SK-N-SH (cell line): ENCODE results near the gene SUPT3H.

Experiments
- CHD2 ChIP-seq: fragments of 150-350 bp; IDR thresholded peaks from 2 replicates; pipeline ENCODE4 v1.6.1; 2018; ENCODE audit warnings: low read length; ENCODE audit not compliant: partially characterized antibody
- EP300 ChIP-seq, 2 experiments: IDR thresholded peaks; 2 replicates each; pipeline versions ENCODE4 v1.4.0 to v1.6.1; 2012; ENCODE audit warnings: borderline replicate concordance in 1 of 2, low read depth in 1 of 2, low read length in 1 of 2
- FOSL2 ChIP-seq: IDR thresholded peaks from 2 replicates; pipeline ENCODE4 v1.4.0; 2012; ENCODE audit warnings: low read depth, mild to moderate bottlenecking, moderate library complexity, borderline replicate concordance
- FOXM1 ChIP-seq: IDR thresholded peaks from 2 replicates; pipeline ENCODE4 v1.4.0; 2012; ENCODE audit warnings: low read depth, mild to moderate bottlenecking
- GATA2 ChIP-seq: sonication (generic); formaldehyde crosslinking; IDR thresholded peaks from 2 replicates; pipeline ENCODE4 v1.5.0; 2020; ENCODE audit warnings: mild to moderate bottlenecking, missing genetic modification reagents
- MEF2A ChIP-seq: IDR thresholded peaks from 2 replicates; pipeline ENCODE4 v1.4.0; 2012; ENCODE audit warnings: low read depth, borderline replicate concordance
- MXI1 ChIP-seq: IDR thresholded peaks from 2 replicates; pipeline ENCODE4 v1.6.1; 2012; ENCODE audit warnings: mild to moderate bottlenecking, low read depth, low read length, improper control_type of control experiment
- NRF1 ChIP-seq: IDR thresholded peaks from 2 replicates; pipeline ENCODE4 v1.6.1; 2012; ENCODE audit warnings: low read depth, mild to moderate bottlenecking, low read length
- RAD21 ChIP-seq: IDR thresholded peaks from 2 replicates; pipeline ENCODE4 v1.6.1; 2012; ENCODE audit warnings: mild to moderate bottlenecking, low read length
- SMC3 ChIP-seq: IDR thresholded peaks from 2 replicates; pipeline ENCODE4 v1.6.1; 2012; ENCODE audit warnings: low read depth, low read length, improper control_type of control experiment
- TAF1 ChIP-seq: IDR thresholded peaks from 2 replicates; pipeline ENCODE4 v1.6.1; 2012; ENCODE audit warnings: low read depth, mild to moderate bottlenecking, low read length, moderate library complexity, borderline replicate concordance
- YY1 ChIP-seq: IDR thresholded peaks from 2 replicates; pipeline ENCODE4 v1.4.0; 2012; ENCODE audit warnings: low read depth, mild to moderate bottlenecking
- TF ChIP-seq, protein P1 (sequence below): fragments of 200-600 bp; sonication (generic); IDR thresholded peaks from 2 replicates; pipeline ENCODE4 v1.6.1; 2017; ENCODE audit warnings: antibody characterized with exemption, mild to moderate bottlenecking, moderate library complexity
- TF ChIP-seq, protein P2 (sequence below): IDR thresholded peaks from 2 replicates; pipeline ENCODE4 v1.4.0; 2012; ENCODE audit warnings: low read depth

DNA sequence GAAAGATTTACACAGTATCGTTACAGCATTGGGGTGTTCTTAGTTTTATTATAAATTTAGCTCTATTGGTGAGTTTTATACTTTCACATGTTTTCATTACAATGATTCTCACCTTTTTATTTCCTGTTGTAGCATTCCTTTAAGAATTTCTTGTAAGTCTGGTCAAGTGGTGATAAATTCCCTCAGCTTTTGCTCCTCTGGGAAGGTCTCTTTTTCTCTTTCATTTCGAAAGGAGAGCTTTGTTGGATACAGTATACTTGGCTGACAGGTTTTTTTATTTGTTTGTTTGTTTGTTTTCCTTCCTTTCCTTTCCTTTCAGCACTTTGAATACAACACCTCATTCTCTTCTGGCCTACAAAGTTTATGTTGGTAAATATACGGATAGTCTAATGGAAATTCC is 299.3 kb downstream of the SUPT3H start:
- no peak for TF ChIP-seq NRF1
- TF ChIP-seq GATA2: no peak
- TF ChIP-seq, protein P1, sequence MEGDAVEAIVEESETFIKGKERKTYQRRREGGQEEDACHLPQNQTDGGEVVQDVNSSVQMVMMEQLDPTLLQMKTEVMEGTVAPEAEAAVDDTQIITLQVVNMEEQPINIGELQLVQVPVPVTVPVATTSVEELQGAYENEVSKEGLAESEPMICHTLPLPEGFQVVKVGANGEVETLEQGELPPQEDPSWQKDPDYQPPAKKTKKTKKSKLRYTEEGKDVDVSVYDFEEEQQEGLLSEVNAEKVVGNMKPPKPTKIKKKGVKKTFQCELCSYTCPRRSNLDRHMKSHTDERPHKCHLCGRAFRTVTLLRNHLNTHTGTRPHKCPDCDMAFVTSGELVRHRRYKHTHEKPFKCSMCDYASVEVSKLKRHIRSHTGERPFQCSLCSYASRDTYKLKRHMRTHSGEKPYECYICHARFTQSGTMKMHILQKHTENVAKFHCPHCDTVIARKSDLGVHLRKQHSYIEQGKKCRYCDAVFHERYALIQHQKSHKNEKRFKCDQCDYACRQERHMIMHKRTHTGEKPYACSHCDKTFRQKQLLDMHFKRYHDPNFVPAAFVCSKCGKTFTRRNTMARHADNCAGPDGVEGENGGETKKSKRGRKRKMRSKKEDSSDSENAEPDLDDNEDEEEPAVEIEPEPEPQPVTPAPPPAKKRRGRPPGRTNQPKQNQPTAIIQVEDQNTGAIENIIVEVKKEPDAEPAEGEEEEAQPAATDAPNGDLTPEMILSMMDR: no peak
- TF ChIP-seq, protein P2, sequence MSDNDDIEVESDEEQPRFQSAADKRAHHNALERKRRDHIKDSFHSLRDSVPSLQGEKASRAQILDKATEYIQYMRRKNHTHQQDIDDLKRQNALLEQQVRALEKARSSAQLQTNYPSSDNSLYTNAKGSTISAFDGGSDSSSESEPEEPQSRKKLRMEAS: no peak
- TF ChIP-seq CHD2: no peak
- no peak for TF ChIP-seq YY1
- no peak for TF ChIP-seq FOXM1
- no peak for TF ChIP-seq SMC3
- no peak for TF ChIP-seq TAF1
- no peak for TF ChIP-seq RAD21
- TF ChIP-seq MEF2A: no peak
- no peak for TF ChIP-seq MXI1
- no peak for TF ChIP-seq FOSL2
- no peak for TF ChIP-seq EP300 (IDR thresholded peaks at IDR 0.05; ENCODE audit: borderline replicate concordance in 1 of 2, low read depth in 1 of 2, low read length in 1 of 2)
